ENCODE results near the gene MBP. TPM values are rescaled to one million over a fixed set of nuclear protein-coding genes. Genes with fewer than 3 reads are reported as not detected.

The MBP gene
- total RNA-seq, 1 donor from 2014 or later, result 22.4 TPM

GRCh38 chr18:77127769-77128671, 4.6 kb downstream of the MBP start:
- Histone ChIP-seq H3K27me3 (ENCODE audit: control insufficient read depth in 3 of 3, insufficient read depth in 3 of 3, low read length in 3 of 3) (no peaks in the 10 kb centered on the region), H3K36me3 (ENCODE audit: control insufficient read depth in 3 of 3, insufficient read depth in 3 of 3, low read length in 3 of 3) (no peaks in the 10 kb centered on the region), H3K4me1 (ENCODE audit: control insufficient read depth in 3 of 3, insufficient read depth in 3 of 3, low read length in 3 of 3) (peaks cover 36 to 63% (median 44%) of the 10 kb centered on the region in 3 donors), H3K9me3 (ENCODE audit: control insufficient read depth in 3 of 3, low read length in 3 of 3) (no peaks in the 10 kb centered on the region), H3K27ac (ENCODE audit: low read depth, low read length) (peak overlapping the region; percentile 95), H3K4me3 (ENCODE audit: low read length in 3 of 3) (peak overlapping the region in 2 of 3 donors; percentile 6 to 39), H3K9ac (ENCODE audit: low read depth in 1 of 3, low read length in 3 of 3) (peak overlapping the region in 1 of 3 donors; percentile 26)

- H3K9me3 ChIP-seq (ENCODE audit: control insufficient read depth in 3 of 3, low read length in 3 of 3), result no peaks in the 10 kb centered on the region
- no peak overlapping the region for H3K27ac ChIP-seq (ENCODE audit: low read depth, low read length)
- peak overlapping the region in 1 of 3 donors; percentile 4 for H3K4me3 ChIP-seq (ENCODE audit: low read length in 3 of 3)
- no peaks in the 10 kb centered on the region for H3K27me3 ChIP-seq (ENCODE audit: control insufficient read depth in 3 of 3, insufficient read depth in 3 of 3, low read length in 3 of 3)
- no peak overlapping the region for H3K9ac ChIP-seq (ENCODE audit: low read depth in 1 of 3, low read length in 3 of 3)
- H3K4me1 ChIP-seq (ENCODE audit: control insufficient read depth in 3 of 3, insufficient read depth in 3 of 3, low read length in 3 of 3), result peaks cover 26 to 59% (median 33%) of the 10 kb centered on the region in 3 donors
- H3K36me3 ChIP-seq (ENCODE audit: control insufficient read depth in 3 of 3, insufficient read depth in 3 of 3, low read length in 3 of 3), result peaks cover 0 to 1% (median under 1%) of the 10 kb centered on the region in 3 donors
These were observed 8.1 kb downstream of the MBP start for GRCh38 chr18:77124452-77124922.

GRCh38 chr18:77123320-77124231, 9.0 kb downstream of the MBP start:
- Histone ChIP-seq H3K36me3 (ENCODE audit: control insufficient read depth in 3 of 3, insufficient read depth in 3 of 3, low read length in 3 of 3) (peaks cover 3 to 5% (median 4%) of the 10 kb centered on the region in 3 donors), H3K27me3 (ENCODE audit: control insufficient read depth in 3 of 3, insufficient read depth in 3 of 3, low read length in 3 of 3) (no peaks in the 10 kb centered on the region), H3K9ac (ENCODE audit: low read depth in 1 of 3, low read length in 3 of 3) (no peak overlapping the region), H3K27ac (ENCODE audit: low read depth, low read length) (no peak overlapping the region), H3K4me3 (ENCODE audit: low read length in 3 of 3) (no peak overlapping the region), H3K4me1 (ENCODE audit: control insufficient read depth in 3 of 3, insufficient read depth in 3 of 3, low read length in 3 of 3) (peaks cover 28 to 61% (median 28%) of the 10 kb centered on the region in 3 donors), H3K9me3 (ENCODE audit: control insufficient read depth in 3 of 3, low read length in 3 of 3) (no peaks in the 10 kb centered on the region)

GRCh38 chr18:77121523-77121922, 11.1 kb downstream of the MBP start:
- H3K4me3 ChIP-seq (ENCODE audit: low read length in 3 of 3), result no peak overlapping the region
- H3K4me1 ChIP-seq (ENCODE audit: control insufficient read depth in 3 of 3, insufficient read depth in 3 of 3, low read length in 3 of 3), result peaks cover 14 to 48% (median 20%) of the 10 kb centered on the region in 3 donors
- no peaks in the 10 kb centered on the region for H3K27me3 ChIP-seq (ENCODE audit: control insufficient read depth in 3 of 3, insufficient read depth in 3 of 3, low read length in 3 of 3)
- peaks cover 4 to 7% (median 5%) of the 10 kb centered on the region in 3 donors for H3K36me3 ChIP-seq (ENCODE audit: control insufficient read depth in 3 of 3, insufficient read depth in 3 of 3, low read length in 3 of 3)
- no peak overlapping the region for H3K27ac ChIP-seq (ENCODE audit: low read depth, low read length)
- no peaks in the 10 kb centered on the region for H3K9me3 ChIP-seq (ENCODE audit: control insufficient read depth in 3 of 3, low read length in 3 of 3)
- no peak overlapping the region for H3K9ac ChIP-seq (ENCODE audit: low read depth in 1 of 3, low read length in 3 of 3)

GRCh38 chr18:77119851-77120491, 12.6 kb downstream of the MBP start:
- no peaks in the 10 kb centered on the region for H3K27me3 ChIP-seq (ENCODE audit: control insufficient read depth in 3 of 3, insufficient read depth in 3 of 3, low read length in 3 of 3)
- no peak overlapping the region for H3K27ac ChIP-seq (ENCODE audit: low read depth, low read length)
- peaks cover 4 to 7% (median 5%) of the 10 kb centered on the region in 3 donors for H3K36me3 ChIP-seq (ENCODE audit: control insufficient read depth in 3 of 3, insufficient read depth in 3 of 3, low read length in 3 of 3)
- H3K4me1 ChIP-seq (ENCODE audit: control insufficient read depth in 3 of 3, insufficient read depth in 3 of 3, low read length in 3 of 3), result peaks cover 21 to 60% (median 27%) of the 10 kb centered on the region in 3 donors
- no peak overlapping the region for H3K9ac ChIP-seq (ENCODE audit: low read depth in 1 of 3, low read length in 3 of 3)
- no peak overlapping the region for H3K4me3 ChIP-seq (ENCODE audit: low read length in 3 of 3)
- no peaks in the 10 kb centered on the region for H3K9me3 ChIP-seq (ENCODE audit: control insufficient read depth in 3 of 3, low read length in 3 of 3)

GRCh38 chr18:77119101-77119850, 13.3 kb downstream of the MBP start:
- Histone ChIP-seq H3K27me3 (ENCODE audit: control insufficient read depth in 3 of 3, insufficient read depth in 3 of 3, low read length in 3 of 3) (no peaks in the 10 kb centered on the region), H3K4me3 (ENCODE audit: low read length in 3 of 3) (no peak overlapping the region), H3K4me1 (ENCODE audit: control insufficient read depth in 3 of 3, insufficient read depth in 3 of 3, low read length in 3 of 3) (peaks cover 25 to 60% (median 25%) of the 10 kb centered on the region in 3 donors), H3K27ac (ENCODE audit: low read depth, low read length) (no peak overlapping the region), H3K9me3 (ENCODE audit: control insufficient read depth in 3 of 3, low read length in 3 of 3) (no peaks in the 10 kb centered on the region), H3K36me3 (ENCODE audit: control insufficient read depth in 3 of 3, insufficient read depth in 3 of 3, low read length in 3 of 3) (peaks cover 4 to 7% (median 5%) of the 10 kb centered on the region in 3 donors), H3K9ac (ENCODE audit: low read depth in 1 of 3, low read length in 3 of 3) (peak overlapping the region in 1 of 3 donors; percentile 40)

- Histone ChIP-seq H3K4me3 (ENCODE audit: low read length in 3 of 3) (no peak overlapping the region), H3K9me3 (ENCODE audit: control insufficient read depth in 3 of 3, low read length in 3 of 3) (no peaks in the 10 kb centered on the region), H3K9ac (ENCODE audit: low read depth in 1 of 3, low read length in 3 of 3) (peak overlapping the region in 1 of 3 donors; percentile 40), H3K27me3 (ENCODE audit: control insufficient read depth in 3 of 3, insufficient read depth in 3 of 3, low read length in 3 of 3) (no peaks in the 10 kb centered on the region), H3K36me3 (ENCODE audit: control insufficient read depth in 3 of 3, insufficient read depth in 3 of 3, low read length in 3 of 3) (peaks cover 4 to 7% (median 5%) of the 10 kb centered on the region in 3 donors), H3K4me1 (ENCODE audit: control insufficient read depth in 3 of 3, insufficient read depth in 3 of 3, low read length in 3 of 3) (peaks cover 32 to 60% (median 33%) of the 10 kb centered on the region in 3 donors), H3K27ac (ENCODE audit: low read depth, low read length) (no peak overlapping the region)
These were observed 14.1 kb downstream of the MBP start for GRCh38 chr18:77118256-77119090.

GRCh38 chr18:77116201-77117080, 16.1 kb downstream of the MBP start:
- no peaks in the 10 kb centered on the region for H3K27me3 ChIP-seq (ENCODE audit: control insufficient read depth in 3 of 3, insufficient read depth in 3 of 3, low read length in 3 of 3)
- H3K4me3 ChIP-seq (ENCODE audit: low read length in 3 of 3), result no peak overlapping the region
- peaks cover 36 to 67% (median 38%) of the 10 kb centered on the region in 3 donors for H3K4me1 ChIP-seq (ENCODE audit: control insufficient read depth in 3 of 3, insufficient read depth in 3 of 3, low read length in 3 of 3)
- H3K9me3 ChIP-seq (ENCODE audit: control insufficient read depth in 3 of 3, low read length in 3 of 3), result no peaks in the 10 kb centered on the region
- H3K27ac ChIP-seq (ENCODE audit: low read depth, low read length), result peak overlapping the region; percentile 99
- H3K9ac ChIP-seq (ENCODE audit: low read depth in 1 of 3, low read length in 3 of 3), result no peak overlapping the region
- peaks cover 4 to 7% (median 5%) of the 10 kb centered on the region in 3 donors for H3K36me3 ChIP-seq (ENCODE audit: control insufficient read depth in 3 of 3, insufficient read depth in 3 of 3, low read length in 3 of 3)

All from skeletal muscle tissue (tissue), 4 donors.